A549 treated with CpdA at 1 μM for 4 hours (cell line): ENCODE measurements around the gene C11orf58. TPM values are rescaled to one million over a fixed set of nuclear protein-coding genes. Genes with fewer than 3 reads are reported as not detected.

Experiments used
- total RNA-seq: library from RNA; stranded (reverse); fragments of 200-300 nt; extraction: Qiagen RNA extraction; gene quantifications from 5 replicates; pipeline ENCODE4 v1.2.3, GENCODE V29; 2022; ENCODE audit warnings: low read depth

The C11orf58 gene
- 191 to 273 TPM (median 197 TPM) in 5 replicates for total RNA-seq

GRCh38 chr11:16738193-16738946, at the start of gene C11orf58:
C11orf58 (plus strand) TSS chr11:16738647; CDS start chr11:16738779, 132 bp downstream.

